ENCODE data around the gene TACC2. TPM values are rescaled to one million over a fixed set of nuclear protein-coding genes. Genes with fewer than 3 reads are reported as not detected.

TACC2 gene
- total RNA-seq, 1 donor from 2014 or later: 32.2 TPM

DNA sequence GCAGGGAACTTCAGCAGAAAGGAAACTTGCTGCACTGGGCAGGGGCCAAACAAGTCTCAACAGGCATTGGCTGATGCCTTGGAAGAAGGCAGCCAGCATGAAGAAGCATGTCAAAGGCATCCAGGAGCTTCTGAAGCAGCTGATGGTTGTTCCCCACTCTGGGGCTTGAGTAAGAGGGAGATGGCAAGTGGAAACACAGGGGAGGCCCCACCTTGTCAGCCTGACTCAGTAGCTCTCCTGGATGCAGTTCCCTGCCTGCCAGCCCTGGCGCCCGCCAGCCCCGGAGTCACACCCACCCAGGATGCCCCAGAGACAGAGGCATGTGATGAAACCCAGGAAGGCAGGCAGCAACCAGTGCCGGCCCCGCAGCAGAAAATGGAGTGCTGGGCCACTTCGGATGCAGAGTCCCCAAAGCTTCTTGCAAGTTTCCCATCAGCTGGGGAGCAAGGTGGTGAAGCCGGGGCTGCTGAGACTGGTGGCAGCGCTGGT, 96.5 kb downstream of the TACC2 start:
- no peak overlapping the region for H3K4me3 Mint-ChIP-seq (ENCODE audit: unreplicated experiment)
- TF ChIP-seq, protein P1, sequence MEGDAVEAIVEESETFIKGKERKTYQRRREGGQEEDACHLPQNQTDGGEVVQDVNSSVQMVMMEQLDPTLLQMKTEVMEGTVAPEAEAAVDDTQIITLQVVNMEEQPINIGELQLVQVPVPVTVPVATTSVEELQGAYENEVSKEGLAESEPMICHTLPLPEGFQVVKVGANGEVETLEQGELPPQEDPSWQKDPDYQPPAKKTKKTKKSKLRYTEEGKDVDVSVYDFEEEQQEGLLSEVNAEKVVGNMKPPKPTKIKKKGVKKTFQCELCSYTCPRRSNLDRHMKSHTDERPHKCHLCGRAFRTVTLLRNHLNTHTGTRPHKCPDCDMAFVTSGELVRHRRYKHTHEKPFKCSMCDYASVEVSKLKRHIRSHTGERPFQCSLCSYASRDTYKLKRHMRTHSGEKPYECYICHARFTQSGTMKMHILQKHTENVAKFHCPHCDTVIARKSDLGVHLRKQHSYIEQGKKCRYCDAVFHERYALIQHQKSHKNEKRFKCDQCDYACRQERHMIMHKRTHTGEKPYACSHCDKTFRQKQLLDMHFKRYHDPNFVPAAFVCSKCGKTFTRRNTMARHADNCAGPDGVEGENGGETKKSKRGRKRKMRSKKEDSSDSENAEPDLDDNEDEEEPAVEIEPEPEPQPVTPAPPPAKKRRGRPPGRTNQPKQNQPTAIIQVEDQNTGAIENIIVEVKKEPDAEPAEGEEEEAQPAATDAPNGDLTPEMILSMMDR (IDR thresholded peaks at IDR 0.05; ENCODE audit: unreplicated experiment): no peak
- DNase-seq (ENCODE audit: low spot score): no peak
- no peaks in the 10 kb centered on the region for H3K9me3 Mint-ChIP-seq (ENCODE audit: unreplicated experiment)
- H3K36me3 Mint-ChIP-seq (ENCODE audit: low read depth, unreplicated experiment): no peaks in the 10 kb centered on the region
- H3K4me1 Mint-ChIP-seq (ENCODE audit: unreplicated experiment): no peaks in the 10 kb centered on the region
- H3K27me3 Mint-ChIP-seq (ENCODE audit: unreplicated experiment): peaks cover 4% of the 10 kb centered on the region
- H3K27ac Mint-ChIP-seq (ENCODE audit: unreplicated experiment): no peak overlapping the region

DNA sequence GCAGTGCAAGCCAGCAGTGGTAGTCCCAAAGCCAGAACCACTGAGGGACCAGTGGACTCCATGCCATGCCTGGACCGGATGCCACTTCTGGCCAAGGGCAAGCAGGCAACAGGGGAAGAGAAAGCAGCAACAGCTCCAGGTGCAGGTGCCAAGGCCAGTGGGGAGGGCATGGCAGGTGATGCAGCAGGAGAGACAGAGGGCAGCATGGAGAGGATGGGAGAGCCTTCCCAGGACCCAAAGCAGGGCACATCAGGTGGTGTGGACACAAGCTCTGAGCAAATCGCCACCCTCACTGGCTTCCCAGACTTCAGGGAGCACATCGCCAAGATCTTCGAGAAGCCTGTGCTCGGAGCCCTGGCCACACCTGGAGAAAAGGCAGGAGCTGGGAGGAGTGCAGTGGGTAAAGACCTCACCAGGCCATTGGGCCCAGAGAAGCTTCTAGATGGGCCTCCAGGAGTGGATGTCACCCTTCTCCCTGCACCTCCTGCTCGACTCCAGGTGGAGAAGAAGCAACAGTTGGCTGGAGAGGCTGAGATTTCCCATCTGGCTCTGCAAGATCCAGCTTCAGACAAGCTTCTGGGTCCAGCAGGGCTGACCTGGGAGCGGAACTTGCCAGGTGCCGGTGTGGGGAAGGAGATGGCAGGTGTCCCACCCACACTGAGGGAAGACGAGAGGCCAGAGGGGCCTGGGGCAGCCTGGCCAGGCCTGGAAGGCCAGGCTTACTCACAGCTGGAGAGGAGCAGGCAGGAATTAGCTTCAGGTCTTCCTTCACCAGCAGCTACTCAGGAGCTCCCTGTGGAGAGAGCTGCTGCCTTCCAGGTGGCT, 97.7 kb downstream of the TACC2 start:
- Mint-ChIP-seq H3K27ac (ENCODE audit: unreplicated experiment) (no peak overlapping the region), H3K27me3 (ENCODE audit: unreplicated experiment) (peaks cover 4% of the 10 kb centered on the region), H3K4me1 (ENCODE audit: unreplicated experiment) (no peaks in the 10 kb centered on the region), H3K36me3 (ENCODE audit: low read depth, unreplicated experiment) (no peaks in the 10 kb centered on the region), H3K9me3 (ENCODE audit: unreplicated experiment) (no peaks in the 10 kb centered on the region), H3K4me3 (ENCODE audit: unreplicated experiment) (no peak overlapping the region)
- TF ChIP-seq, protein P1 (IDR thresholded peaks at IDR 0.05; ENCODE audit: unreplicated experiment): no peak
- DNase-seq (ENCODE audit: low spot score): no peak

DNA sequence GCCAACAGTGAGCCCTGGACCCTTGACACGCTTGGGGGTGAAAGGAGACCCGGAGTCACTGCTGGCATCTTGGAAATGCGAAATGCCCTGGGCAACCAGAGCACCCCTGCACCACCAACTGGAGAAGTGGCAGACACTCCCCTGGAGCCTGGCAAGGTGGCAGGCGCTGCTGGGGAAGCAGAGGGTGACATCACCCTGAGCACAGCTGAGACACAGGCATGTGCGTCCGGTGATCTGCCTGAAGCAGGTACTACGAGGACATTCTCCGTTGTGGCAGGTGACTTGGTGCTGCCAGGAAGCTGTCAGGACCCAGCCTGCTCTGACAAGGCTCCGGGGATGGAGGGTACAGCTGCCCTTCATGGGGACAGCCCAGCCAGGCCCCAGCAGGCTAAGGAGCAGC, 98.5 kb downstream of the TACC2 start:
- no peaks in the 10 kb centered on the region for H3K9me3 Mint-ChIP-seq (ENCODE audit: unreplicated experiment)
- H3K4me1 Mint-ChIP-seq (ENCODE audit: unreplicated experiment): no peaks in the 10 kb centered on the region
- no peak overlapping the region for H3K27ac Mint-ChIP-seq (ENCODE audit: unreplicated experiment)
- peaks cover 4% of the 10 kb centered on the region for H3K27me3 Mint-ChIP-seq (ENCODE audit: unreplicated experiment)
- TF ChIP-seq, protein P1 (IDR thresholded peaks at IDR 0.05; ENCODE audit: unreplicated experiment): no peak
- H3K36me3 Mint-ChIP-seq (ENCODE audit: low read depth, unreplicated experiment): no peaks in the 10 kb centered on the region
- no peak overlapping the region for H3K4me3 Mint-ChIP-seq (ENCODE audit: unreplicated experiment)
- no peak for DNase-seq (ENCODE audit: low spot score)

DNA sequence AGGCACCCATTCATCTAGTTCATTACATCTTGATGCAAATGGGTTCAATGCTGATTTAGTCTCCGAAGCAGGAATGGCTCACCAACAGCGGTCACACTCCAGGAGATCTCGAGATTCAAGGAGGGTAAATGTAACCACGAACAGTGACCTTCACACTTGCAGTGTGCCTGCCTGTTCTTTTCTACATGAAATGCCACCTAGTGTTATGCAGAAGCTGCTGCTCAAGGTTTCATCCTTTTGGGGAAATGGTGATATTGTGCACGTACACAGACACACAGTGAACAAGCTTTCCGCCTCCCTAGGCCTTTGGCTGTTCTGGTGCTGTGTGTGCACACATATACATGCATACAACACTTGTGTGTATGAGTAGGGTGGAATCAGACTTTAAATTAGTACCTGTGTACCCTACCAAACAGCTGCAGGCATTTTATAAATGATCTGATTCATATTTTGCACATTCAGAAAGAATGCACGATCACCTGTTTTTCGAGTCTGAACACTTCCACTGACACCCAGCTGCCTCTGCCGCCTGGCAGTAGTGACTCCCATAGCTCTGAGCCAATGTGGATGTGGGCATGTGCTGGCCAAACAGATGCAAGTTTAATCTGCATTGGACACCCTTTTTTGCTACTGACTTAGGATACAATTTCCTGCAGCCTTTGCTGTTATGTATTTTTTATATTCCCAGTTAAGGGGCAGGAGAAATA, 100.5 kb downstream of the TACC2 start:
- peaks cover 2% of the 10 kb centered on the region for H3K27me3 Mint-ChIP-seq (ENCODE audit: unreplicated experiment)
- H3K9me3 Mint-ChIP-seq (ENCODE audit: unreplicated experiment): no peaks in the 10 kb centered on the region
- no peak overlapping the region for H3K27ac Mint-ChIP-seq (ENCODE audit: unreplicated experiment)
- TF ChIP-seq, protein P1 (IDR thresholded peaks at IDR 0.05; ENCODE audit: unreplicated experiment): no peak
- no peak overlapping the region for H3K4me3 Mint-ChIP-seq (ENCODE audit: unreplicated experiment)
- H3K4me1 Mint-ChIP-seq (ENCODE audit: unreplicated experiment): no peaks in the 10 kb centered on the region
- H3K36me3 Mint-ChIP-seq (ENCODE audit: low read depth, unreplicated experiment): no peaks in the 10 kb centered on the region
- DNase-seq (ENCODE audit: low spot score): no peak

DNA sequence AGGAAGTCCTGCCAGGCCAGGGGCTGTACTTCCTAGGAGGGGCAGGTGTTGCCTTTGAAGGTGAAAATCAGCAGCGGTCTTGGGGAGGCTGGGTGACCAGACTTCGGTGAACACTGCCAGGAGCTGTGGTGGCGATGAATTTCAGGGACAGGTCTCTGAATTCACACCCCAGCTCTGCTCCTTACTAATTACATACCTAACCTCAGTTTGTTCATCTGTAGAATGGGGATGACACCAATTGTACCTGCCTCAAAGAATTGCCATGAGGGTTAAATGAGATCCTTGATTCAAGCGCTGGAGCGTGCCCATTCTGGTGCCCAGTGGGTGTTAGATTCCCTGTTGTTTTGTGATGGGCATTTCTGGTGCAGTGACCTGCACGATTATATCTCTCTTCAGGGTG, 102.8 kb downstream of the TACC2 start:
- H3K4me3 Mint-ChIP-seq (ENCODE audit: unreplicated experiment): no peak overlapping the region
- no peak for DNase-seq (ENCODE audit: low spot score)
- no peaks in the 10 kb centered on the region for H3K4me1 Mint-ChIP-seq (ENCODE audit: unreplicated experiment)
- no peaks in the 10 kb centered on the region for H3K9me3 Mint-ChIP-seq (ENCODE audit: unreplicated experiment)
- TF ChIP-seq, protein P1 (IDR thresholded peaks at IDR 0.05; ENCODE audit: unreplicated experiment): no peak
- no peaks in the 10 kb centered on the region for H3K36me3 Mint-ChIP-seq (ENCODE audit: low read depth, unreplicated experiment)
- H3K27me3 Mint-ChIP-seq (ENCODE audit: unreplicated experiment): no peaks in the 10 kb centered on the region
- H3K27ac Mint-ChIP-seq (ENCODE audit: unreplicated experiment): no peak overlapping the region
